HepG2 (cell line): Measurements from ENCODE around the gene KCTD5.

Source experiments
- BHLHE40 ChIP-seq: IDR thresholded peaks from 2 replicates; pipeline ENCODE4 v1.6.1; 2011; ENCODE audit warnings: low read length, improper control_type of control experiment
- CEBPB ChIP-seq: IDR thresholded peaks from 2 replicates; pipeline ENCODE4 v1.6.1; 2011; ENCODE audit warnings: low read depth, low read length, improper control_type of control experiment, borderline replicate concordance
- KLF11 ChIP-seq: IDR thresholded peaks from 2 replicates; pipeline ENCODE4 v1.6.1; 2016; ENCODE audit warnings: missing compliant biosample characterization
- MZF1 ChIP-seq: sonication (generic); formaldehyde crosslinking; IDR thresholded peaks from 2 replicates; pipeline ENCODE4 v1.8.1; 2023; ENCODE audit warnings: mild to moderate bottlenecking, missing genetic modification reagents, borderline replicate concordance
- SRY ChIP-seq: sonication (generic); formaldehyde crosslinking; IDR thresholded peaks from 2 replicates; pipeline ENCODE4 v1.8.0; 2022; ENCODE audit warnings: mild to moderate bottlenecking, missing genetic modification reagents
- TAF1 ChIP-seq: sonication (generic); formaldehyde crosslinking; IDR thresholded peaks from 2 replicates; pipeline ENCODE4 v1.4.0; 2020; ENCODE audit warnings: missing genetic modification reagents
- ZKSCAN5 ChIP-seq: sonication (generic); formaldehyde crosslinking; IDR thresholded peaks from 2 replicates; pipeline ENCODE4 v1.5.1; 2020; ENCODE audit warnings: mild to moderate bottlenecking, missing genetic modification reagents
- ZNF652 ChIP-seq: IDR thresholded peaks from 2 replicates; pipeline ENCODE4 v1.6.1; 2016; ENCODE audit warnings: low read depth, borderline replicate concordance
- TF ChIP-seq, protein P1 (sequence below): IDR thresholded peaks from 2 replicates; pipeline ENCODE4 v1.6.1; 2016; ENCODE audit warnings: low read depth, missing genetic modification reagents, missing compliant biosample characterization
- TF ChIP-seq, protein P2 (sequence below): IDR thresholded peaks from 2 replicates; pipeline ENCODE4 v1.6.1; 2016
- TF ChIP-seq, protein P3 (sequence below): sonication (generic); formaldehyde crosslinking; IDR thresholded peaks from 2 replicates; pipeline ENCODE4 v1.5.0; 2020; ENCODE audit warnings: mild to moderate bottlenecking, missing genetic modification reagents, moderate library complexity

DNA sequence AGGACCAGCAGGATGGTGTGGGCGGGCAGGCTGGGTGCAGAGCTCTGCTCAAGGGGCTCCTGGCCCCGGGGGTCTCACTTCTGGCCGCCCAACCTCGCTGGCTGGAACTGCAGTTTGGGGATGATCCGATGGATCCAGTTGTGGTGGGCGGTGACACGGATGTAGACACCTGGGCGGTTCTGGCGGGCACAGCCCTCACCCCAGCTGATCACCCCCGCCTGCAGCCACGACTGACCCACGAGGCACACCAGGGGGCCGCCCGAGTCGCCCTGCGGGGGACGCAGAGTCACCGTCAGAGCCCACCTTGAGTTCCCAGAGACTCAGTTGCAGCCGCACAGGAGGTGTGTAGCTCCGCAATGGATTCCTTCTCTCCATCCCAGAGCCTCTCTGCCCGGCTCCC lies 30.2 kb downstream of the KCTD5 start:
- TF ChIP-seq CEBPB (no peak), SRY (no peak), ZNF652 (no peak), KLF11 (no peak), ZKSCAN5 (no peak), MZF1 (CRISPR knock-in tag) (no peak), TAF1 (CRISPR knock-in tag) (no peak), BHLHE40 (no peak)
- TF ChIP-seq, protein P1, sequence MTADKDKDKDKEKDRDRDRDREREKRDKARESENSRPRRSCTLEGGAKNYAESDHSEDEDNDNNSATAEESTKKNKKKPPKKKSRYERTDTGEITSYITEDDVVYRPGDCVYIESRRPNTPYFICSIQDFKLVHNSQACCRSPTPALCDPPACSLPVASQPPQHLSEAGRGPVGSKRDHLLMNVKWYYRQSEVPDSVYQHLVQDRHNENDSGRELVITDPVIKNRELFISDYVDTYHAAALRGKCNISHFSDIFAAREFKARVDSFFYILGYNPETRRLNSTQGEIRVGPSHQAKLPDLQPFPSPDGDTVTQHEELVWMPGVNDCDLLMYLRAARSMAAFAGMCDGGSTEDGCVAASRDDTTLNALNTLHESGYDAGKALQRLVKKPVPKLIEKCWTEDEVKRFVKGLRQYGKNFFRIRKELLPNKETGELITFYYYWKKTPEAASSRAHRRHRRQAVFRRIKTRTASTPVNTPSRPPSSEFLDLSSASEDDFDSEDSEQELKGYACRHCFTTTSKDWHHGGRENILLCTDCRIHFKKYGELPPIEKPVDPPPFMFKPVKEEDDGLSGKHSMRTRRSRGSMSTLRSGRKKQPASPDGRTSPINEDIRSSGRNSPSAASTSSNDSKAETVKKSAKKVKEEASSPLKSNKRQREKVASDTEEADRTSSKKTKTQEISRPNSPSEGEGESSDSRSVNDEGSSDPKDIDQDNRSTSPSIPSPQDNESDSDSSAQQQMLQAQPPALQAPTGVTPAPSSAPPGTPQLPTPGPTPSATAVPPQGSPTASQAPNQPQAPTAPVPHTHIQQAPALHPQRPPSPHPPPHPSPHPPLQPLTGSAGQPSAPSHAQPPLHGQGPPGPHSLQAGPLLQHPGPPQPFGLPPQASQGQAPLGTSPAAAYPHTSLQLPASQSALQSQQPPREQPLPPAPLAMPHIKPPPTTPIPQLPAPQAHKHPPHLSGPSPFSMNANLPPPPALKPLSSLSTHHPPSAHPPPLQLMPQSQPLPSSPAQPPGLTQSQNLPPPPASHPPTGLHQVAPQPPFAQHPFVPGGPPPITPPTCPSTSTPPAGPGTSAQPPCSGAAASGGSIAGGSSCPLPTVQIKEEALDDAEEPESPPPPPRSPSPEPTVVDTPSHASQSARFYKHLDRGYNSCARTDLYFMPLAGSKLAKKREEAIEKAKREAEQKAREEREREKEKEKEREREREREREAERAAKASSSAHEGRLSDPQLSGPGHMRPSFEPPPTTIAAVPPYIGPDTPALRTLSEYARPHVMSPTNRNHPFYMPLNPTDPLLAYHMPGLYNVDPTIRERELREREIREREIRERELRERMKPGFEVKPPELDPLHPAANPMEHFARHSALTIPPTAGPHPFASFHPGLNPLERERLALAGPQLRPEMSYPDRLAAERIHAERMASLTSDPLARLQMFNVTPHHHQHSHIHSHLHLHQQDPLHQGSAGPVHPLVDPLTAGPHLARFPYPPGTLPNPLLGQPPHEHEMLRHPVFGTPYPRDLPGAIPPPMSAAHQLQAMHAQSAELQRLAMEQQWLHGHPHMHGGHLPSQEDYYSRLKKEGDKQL (CRISPR knock-in tag) = no peak
- TF ChIP-seq, protein P2, sequence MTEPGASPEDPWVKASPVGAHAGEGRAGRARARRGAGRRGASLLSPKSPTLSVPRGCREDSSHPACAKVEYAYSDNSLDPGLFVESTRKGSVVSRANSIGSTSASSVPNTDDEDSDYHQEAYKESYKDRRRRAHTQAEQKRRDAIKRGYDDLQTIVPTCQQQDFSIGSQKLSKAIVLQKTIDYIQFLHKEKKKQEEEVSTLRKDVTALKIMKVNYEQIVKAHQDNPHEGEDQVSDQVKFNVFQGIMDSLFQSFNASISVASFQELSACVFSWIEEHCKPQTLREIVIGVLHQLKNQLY (CRISPR knock-in tag) = no peak
- TF ChIP-seq, protein P3, sequence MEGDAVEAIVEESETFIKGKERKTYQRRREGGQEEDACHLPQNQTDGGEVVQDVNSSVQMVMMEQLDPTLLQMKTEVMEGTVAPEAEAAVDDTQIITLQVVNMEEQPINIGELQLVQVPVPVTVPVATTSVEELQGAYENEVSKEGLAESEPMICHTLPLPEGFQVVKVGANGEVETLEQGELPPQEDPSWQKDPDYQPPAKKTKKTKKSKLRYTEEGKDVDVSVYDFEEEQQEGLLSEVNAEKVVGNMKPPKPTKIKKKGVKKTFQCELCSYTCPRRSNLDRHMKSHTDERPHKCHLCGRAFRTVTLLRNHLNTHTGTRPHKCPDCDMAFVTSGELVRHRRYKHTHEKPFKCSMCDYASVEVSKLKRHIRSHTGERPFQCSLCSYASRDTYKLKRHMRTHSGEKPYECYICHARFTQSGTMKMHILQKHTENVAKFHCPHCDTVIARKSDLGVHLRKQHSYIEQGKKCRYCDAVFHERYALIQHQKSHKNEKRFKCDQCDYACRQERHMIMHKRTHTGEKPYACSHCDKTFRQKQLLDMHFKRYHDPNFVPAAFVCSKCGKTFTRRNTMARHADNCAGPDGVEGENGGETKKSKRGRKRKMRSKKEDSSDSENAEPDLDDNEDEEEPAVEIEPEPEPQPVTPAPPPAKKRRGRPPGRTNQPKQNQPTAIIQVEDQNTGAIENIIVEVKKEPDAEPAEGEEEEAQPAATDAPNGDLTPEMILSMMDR (CRISPR knock-in tag) = no peak
